ENCODE measurements around the gene HEXIM1.
A peak's percentile ranks its signal among the peaks of the same experiment; 100 is the strongest.
"Not testable (repeated sequence)": the region's sequence is repeated elsewhere in the genome, so short reads cannot be mapped to it uniquely, and the experiment has no call there.

The HEXIM1 gene

DNA sequence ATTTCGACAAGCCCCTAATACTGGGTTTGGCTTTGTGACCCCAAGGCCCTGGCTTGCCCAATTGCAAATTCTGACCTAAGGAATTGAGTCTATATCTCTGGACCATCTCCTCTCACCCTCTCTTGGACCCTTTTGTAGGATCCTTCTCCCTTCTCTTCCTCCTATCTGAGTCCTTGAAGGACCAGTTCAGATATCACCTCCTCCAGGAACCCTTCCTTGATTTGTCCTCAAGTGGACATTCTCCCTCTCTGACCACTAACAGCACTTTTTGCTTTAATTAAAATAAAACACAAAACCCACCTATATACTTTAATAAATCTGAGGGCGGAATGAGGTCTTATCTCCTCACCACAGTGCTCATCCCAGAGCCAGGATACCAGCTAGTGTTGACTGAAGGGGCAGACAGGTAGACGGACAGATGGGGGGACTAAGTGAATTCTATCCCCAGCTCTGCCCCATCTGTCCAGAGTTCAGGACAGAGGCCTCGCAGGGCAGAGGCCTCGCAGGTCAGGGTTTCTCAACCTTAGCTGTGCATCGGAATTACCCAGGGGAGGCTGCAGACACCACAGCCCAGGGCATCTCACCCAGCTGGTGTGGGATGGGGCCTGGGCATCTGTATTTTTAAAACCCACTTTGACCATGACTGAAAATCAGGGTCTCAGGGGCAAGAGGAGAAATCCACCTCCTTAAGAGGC is 25.1 kb upstream of the HEXIM1 start:
- H3K9me3 ChIP-seq (ENCODE audit: control insufficient read depth, low read length), result no peaks in the 10 kb centered on the region
- 98 to 100% methylated on average over 5 of the region's 6 CpGs for WGBS, 2 experiments (ENCODE audit: insufficient coverage in 2 of 2)
- no peak overlapping the region for H3K4me3 ChIP-seq (ENCODE audit: extremely low read depth, insufficient read depth, low read length, poor library complexity, severe bottlenecking)
- H3K27ac ChIP-seq (ENCODE audit: low read depth, low read length, severe bottlenecking), result no peak overlapping the region
- H3K4me1 ChIP-seq (ENCODE audit: control insufficient read depth, insufficient read depth, low read length, poor library complexity, severe bottlenecking), result peaks cover 47% of the 10 kb centered on the region
- peaks cover 15% of the 10 kb centered on the region for H3K36me3 ChIP-seq (ENCODE audit: control insufficient read depth, insufficient read depth, low read length)

DNA sequence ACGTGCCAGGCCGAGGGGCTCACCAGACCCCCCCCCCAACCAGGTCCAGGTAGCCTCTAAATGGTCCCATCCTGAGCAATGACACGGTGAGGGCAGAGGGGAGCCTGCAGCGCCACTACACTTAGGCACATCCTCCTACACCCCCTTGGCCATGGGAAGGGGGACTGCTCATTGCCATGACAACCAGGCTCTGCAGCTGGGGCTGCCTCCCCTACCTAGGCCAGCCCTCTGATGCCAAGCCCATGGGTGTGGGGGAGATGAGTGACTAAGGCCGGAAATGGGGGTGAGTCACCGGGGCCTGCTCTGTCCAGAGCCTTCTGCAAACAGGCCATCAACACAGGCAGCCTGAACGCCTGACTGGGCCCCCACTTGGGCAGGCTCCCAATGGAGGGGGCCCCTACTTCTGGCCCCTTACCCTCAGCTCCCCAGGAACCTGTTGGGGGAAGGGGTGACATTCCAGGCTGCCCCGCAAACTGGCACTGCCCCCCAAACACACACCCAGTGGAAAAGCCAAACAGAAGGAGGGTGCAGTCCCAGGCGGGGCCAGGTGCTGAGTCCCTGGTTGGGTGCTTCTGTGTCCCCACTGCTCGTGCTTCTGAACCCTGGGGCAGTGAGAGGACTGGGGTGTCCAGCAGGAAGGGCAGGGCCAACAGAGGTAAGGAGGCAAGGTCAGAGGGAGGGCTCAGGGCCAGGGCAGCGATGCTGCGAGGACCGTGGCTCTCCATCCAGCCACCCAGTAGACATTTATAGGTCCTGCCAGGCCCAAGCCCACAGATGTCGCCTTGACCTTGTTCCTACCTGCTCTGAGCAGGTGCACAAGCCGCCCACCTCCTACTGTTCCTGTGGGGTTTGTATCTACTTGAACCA is 24.1 kb upstream of the HEXIM1 start:
- H3K9me3 ChIP-seq (ENCODE audit: control insufficient read depth, low read length), result no peaks in the 10 kb centered on the region
- H3K4me1 ChIP-seq (ENCODE audit: control insufficient read depth, insufficient read depth, low read length, poor library complexity, severe bottlenecking), result peaks cover 52% of the 10 kb centered on the region
- H3K4me3 ChIP-seq (ENCODE audit: extremely low read depth, insufficient read depth, low read length, poor library complexity, severe bottlenecking), result no peak overlapping the region
- WGBS, 2 experiments (ENCODE audit: insufficient coverage in 2 of 2), result 73 to 96% methylated on average over 9 to 10 of the region's 15 CpGs
- peak overlapping the region; percentile 80 for H3K27ac ChIP-seq (ENCODE audit: low read depth, low read length, severe bottlenecking)
- peaks cover 10% of the 10 kb centered on the region for H3K36me3 ChIP-seq (ENCODE audit: control insufficient read depth, insufficient read depth, low read length)

DNA sequence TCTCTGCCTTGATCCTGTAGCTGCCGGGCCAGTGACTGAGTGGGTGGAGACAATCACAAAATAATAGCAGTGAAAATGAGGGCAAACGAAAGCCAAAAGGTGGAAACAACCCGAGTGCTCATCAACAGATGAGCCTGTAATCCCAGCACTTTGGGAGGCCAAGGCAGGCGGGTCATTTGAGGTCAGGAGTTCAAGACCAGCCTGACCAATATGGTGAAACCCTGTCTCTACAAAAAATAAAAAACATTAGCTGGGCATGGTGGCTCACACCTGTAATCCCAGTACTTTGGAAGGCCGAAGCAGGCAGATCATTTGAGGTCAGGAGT is 23.5 kb upstream of the HEXIM1 start:
- H3K36me3 ChIP-seq (ENCODE audit: control insufficient read depth, insufficient read depth, low read length); H3K4me3 ChIP-seq (ENCODE audit: extremely low read depth, insufficient read depth, low read length, poor library complexity, severe bottlenecking); H3K9me3 ChIP-seq (ENCODE audit: control insufficient read depth, low read length): not testable (repeated sequence)
- Histone ChIP-seq H3K27ac (ENCODE audit: low read depth, low read length, severe bottlenecking) (peak overlapping the region; percentile 80), H3K4me1 (ENCODE audit: control insufficient read depth, insufficient read depth, low read length, poor library complexity, severe bottlenecking) (peaks cover 55% of the 10 kb centered on the region)
- WGBS, 2 experiments (ENCODE audit: insufficient coverage in 2 of 2), result 66 to 83% methylated on average over 5 of the region's 5 CpGs

DNA sequence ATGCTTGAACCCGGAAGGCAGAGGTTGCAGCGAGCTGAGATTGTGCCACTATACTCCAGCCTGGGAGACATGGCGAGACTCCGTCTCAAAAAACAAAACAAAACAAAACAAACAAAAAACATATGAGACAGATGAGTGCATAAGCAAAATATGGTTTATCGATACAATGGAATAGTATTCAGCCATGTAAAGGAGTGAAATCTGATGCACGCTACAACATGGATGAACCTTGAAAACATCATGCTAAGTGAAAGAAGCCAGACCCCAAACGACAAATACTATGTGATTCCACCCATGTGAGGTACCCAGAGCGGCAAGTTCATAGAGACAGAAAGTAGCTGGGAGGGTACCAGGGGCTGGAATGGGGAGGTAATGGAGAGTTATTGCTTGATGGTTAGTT is 22.8 kb upstream of the HEXIM1 start:
- peaks cover 58% of the 10 kb centered on the region for H3K4me1 ChIP-seq (ENCODE audit: control insufficient read depth, insufficient read depth, low read length, poor library complexity, severe bottlenecking)
- WGBS, 2 experiments (ENCODE audit: insufficient coverage in 2 of 2), result 95% methylated on average over 4 to 5 of the region's 8 CpGs
- peaks cover 2% of the 10 kb centered on the region for H3K36me3 ChIP-seq (ENCODE audit: control insufficient read depth, insufficient read depth, low read length)
- no peak overlapping the region for H3K4me3 ChIP-seq (ENCODE audit: extremely low read depth, insufficient read depth, low read length, poor library complexity, severe bottlenecking)
- H3K27ac ChIP-seq (ENCODE audit: low read depth, low read length, severe bottlenecking), result no peak overlapping the region
- no peaks in the 10 kb centered on the region for H3K9me3 ChIP-seq (ENCODE audit: control insufficient read depth, low read length)

DNA sequence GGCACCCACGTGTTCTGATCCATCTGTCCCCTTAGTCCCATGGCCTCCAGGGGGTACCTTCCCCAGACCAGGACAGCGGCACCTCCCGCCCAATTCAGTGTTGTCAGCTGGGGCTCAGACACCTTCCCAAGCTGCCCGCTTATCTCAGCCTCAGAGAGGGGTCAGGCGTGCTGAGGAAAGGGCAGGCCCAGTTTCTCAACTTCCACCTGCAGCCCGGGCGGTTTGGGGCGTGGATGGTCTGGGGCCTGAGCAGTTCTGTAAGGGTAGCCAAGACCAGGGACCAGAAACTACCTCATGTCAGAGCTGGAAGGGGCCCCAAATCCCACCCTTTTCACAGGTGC is 21.1 kb upstream of the HEXIM1 start:
- no peaks in the 10 kb centered on the region for H3K36me3 ChIP-seq (ENCODE audit: control insufficient read depth, insufficient read depth, low read length)
- WGBS, 2 experiments (ENCODE audit: insufficient coverage in 2 of 2), result 90 to 92% methylated on average over 7 to 8 of the region's 8 CpGs
- no peak overlapping the region for H3K4me3 ChIP-seq (ENCODE audit: extremely low read depth, insufficient read depth, low read length, poor library complexity, severe bottlenecking)
- H3K9me3 ChIP-seq (ENCODE audit: control insufficient read depth, low read length), result no peaks in the 10 kb centered on the region
- H3K27ac ChIP-seq (ENCODE audit: low read depth, low read length, severe bottlenecking), result no peak overlapping the region
- H3K4me1 ChIP-seq (ENCODE audit: control insufficient read depth, insufficient read depth, low read length, poor library complexity, severe bottlenecking), result peaks cover 66% of the 10 kb centered on the region

DNA sequence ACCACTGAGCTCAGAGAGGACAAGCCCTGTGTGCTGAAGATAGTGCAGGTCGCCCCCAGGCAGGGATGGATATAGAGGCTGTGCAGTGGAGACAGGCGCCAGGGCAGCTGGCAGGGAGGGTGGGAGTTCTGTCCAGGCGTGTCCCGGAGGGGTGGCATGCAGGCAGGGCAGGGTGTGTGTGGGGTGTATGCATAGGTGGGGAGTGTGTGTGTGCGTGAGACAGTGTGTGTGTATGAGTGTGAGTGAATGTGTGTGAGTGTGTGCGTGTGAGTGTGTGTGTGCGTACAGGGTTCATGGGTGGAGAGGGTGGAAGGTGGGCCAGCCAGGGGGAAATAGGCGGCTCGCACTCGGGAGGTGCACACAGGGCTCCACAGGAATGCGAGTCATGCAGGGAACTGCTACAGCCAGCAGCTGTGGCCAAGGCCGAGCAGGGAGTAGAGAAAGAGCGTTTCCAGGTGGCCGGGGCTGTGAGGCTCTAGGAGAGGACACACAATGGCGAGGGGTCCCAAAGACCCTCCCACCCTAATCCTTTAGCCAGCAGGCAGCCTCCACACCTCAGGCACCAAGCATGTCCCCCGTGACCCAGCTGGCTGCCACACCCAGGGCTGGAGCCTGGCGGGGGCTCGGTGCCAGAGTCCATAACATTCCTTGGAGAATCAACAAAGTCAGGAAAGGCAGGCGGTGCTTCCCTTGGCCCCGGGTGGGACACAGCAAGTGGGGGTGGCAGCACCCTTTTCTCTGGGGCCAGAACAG is 20.6 kb upstream of the HEXIM1 start:
- Histone ChIP-seq H3K4me3 (ENCODE audit: extremely low read depth, insufficient read depth, low read length, poor library complexity, severe bottlenecking) (no peak overlapping the region), H3K36me3 (ENCODE audit: control insufficient read depth, insufficient read depth, low read length) (no peaks in the 10 kb centered on the region), H3K4me1 (ENCODE audit: control insufficient read depth, insufficient read depth, low read length, poor library complexity, severe bottlenecking) (peaks cover 61% of the 10 kb centered on the region), H3K27ac (ENCODE audit: low read depth, low read length, severe bottlenecking) (no peak overlapping the region), H3K9me3 (ENCODE audit: control insufficient read depth, low read length) (no peaks in the 10 kb centered on the region)
- 72 to 74% methylated on average over 17 to 18 of the region's 20 CpGs for WGBS, 2 experiments (ENCODE audit: insufficient coverage in 2 of 2)

DNA sequence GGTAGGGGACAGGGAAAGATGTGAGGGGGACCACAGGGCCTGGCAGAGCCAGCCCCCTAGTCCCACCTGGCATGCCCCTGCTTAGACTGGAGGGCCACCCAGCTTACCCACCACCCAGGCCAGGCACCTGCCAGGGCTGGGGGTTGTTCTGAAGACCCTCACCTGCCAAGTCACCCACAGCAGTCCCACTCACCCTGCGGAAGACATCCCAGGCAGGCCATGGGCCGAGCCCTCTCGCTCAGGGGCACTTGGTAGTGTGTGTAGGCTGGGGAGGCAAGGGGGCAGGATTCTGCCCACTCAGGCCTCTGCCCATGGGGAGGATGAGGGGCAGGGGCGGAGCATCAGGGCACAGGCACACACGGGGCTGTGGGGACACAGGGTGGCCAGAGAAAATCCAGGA is 19.9 kb upstream of the HEXIM1 start:
- Histone ChIP-seq H3K27ac (ENCODE audit: low read depth, low read length, severe bottlenecking) (no peak overlapping the region), H3K9me3 (ENCODE audit: control insufficient read depth, low read length) (no peaks in the 10 kb centered on the region), H3K4me1 (ENCODE audit: control insufficient read depth, insufficient read depth, low read length, poor library complexity, severe bottlenecking) (peaks cover 55% of the 10 kb centered on the region), H3K36me3 (ENCODE audit: control insufficient read depth, insufficient read depth, low read length) (no peaks in the 10 kb centered on the region), H3K4me3 (ENCODE audit: extremely low read depth, insufficient read depth, low read length, poor library complexity, severe bottlenecking) (no peak overlapping the region)
- WGBS, 2 experiments (ENCODE audit: insufficient coverage in 2 of 2), result 100% methylated on average over 1 of the region's 5 CpGs; no CpG with 5 or more reads in 1 of the 2 experiments

DNA sequence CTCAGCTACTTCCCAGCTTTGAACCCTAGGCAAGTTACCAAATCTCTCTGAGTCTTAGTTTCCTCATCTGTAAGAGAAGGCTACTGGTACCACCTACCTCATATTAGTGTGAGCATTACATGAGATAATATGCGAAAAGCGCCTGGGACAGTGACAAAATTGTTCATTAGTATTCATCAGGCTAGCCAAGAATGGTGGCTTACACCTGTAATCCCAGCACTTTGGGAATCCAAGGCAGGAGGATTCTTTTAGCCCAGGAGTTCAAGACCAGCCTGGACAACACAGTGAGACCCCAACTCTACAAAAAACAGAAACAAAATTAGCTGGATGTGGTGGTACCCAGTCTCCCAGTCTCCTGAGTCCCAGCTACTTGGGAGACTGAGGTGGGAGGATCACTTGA is 19.3 kb upstream of the HEXIM1 start:
- H3K27ac ChIP-seq (ENCODE audit: low read depth, low read length, severe bottlenecking), result no peak overlapping the region
- peaks cover 49% of the 10 kb centered on the region for H3K4me1 ChIP-seq (ENCODE audit: control insufficient read depth, insufficient read depth, low read length, poor library complexity, severe bottlenecking)
- H3K4me3 ChIP-seq (ENCODE audit: extremely low read depth, insufficient read depth, low read length, poor library complexity, severe bottlenecking), result no peak overlapping the region
- H3K36me3 ChIP-seq (ENCODE audit: control insufficient read depth, insufficient read depth, low read length), result no peaks in the 10 kb centered on the region
- 83 to 100% methylated on average over 2 of the region's 2 CpGs for WGBS, 2 experiments (ENCODE audit: insufficient coverage in 2 of 2)
- H3K9me3 ChIP-seq (ENCODE audit: control insufficient read depth, low read length), result no peaks in the 10 kb centered on the region

DNA sequence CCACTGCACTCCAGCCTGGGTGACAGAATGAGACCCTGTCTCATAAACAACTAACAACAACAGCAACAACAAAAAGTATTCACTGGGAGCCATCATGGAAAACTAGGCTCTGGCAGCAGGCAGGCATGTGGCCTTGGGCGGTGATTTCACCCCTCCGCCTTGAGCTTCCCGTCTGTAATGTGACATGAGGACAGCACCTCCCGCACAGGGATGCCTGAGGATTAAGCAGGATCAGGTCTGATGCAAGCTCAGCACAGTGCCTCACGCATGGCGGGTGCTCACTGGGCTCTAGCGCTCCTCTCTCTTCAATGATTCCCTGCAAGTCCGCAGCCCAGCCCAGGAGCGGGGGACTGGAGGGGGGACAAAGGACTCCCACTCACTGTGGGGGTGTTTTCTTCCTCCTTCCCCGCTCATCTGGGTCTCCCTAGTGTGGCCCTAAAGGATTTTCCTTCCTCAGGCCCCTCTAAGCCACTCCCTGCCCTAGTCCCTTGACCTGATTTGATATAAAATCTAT is 18.8 kb upstream of the HEXIM1 start:
- WGBS, 2 experiments (ENCODE audit: insufficient coverage in 2 of 2), result 83 to 86% methylated on average over 5 to 7 of the region's 10 CpGs
- Histone ChIP-seq H3K36me3 (ENCODE audit: control insufficient read depth, insufficient read depth, low read length) (no peaks in the 10 kb centered on the region), H3K4me3 (ENCODE audit: extremely low read depth, insufficient read depth, low read length, poor library complexity, severe bottlenecking) (no peak overlapping the region), H3K9me3 (ENCODE audit: control insufficient read depth, low read length) (no peaks in the 10 kb centered on the region), H3K27ac (ENCODE audit: low read depth, low read length, severe bottlenecking) (peak overlapping the region; percentile 37), H3K4me1 (ENCODE audit: control insufficient read depth, insufficient read depth, low read length, poor library complexity, severe bottlenecking) (peaks cover 44% of the 10 kb centered on the region)

DNA sequence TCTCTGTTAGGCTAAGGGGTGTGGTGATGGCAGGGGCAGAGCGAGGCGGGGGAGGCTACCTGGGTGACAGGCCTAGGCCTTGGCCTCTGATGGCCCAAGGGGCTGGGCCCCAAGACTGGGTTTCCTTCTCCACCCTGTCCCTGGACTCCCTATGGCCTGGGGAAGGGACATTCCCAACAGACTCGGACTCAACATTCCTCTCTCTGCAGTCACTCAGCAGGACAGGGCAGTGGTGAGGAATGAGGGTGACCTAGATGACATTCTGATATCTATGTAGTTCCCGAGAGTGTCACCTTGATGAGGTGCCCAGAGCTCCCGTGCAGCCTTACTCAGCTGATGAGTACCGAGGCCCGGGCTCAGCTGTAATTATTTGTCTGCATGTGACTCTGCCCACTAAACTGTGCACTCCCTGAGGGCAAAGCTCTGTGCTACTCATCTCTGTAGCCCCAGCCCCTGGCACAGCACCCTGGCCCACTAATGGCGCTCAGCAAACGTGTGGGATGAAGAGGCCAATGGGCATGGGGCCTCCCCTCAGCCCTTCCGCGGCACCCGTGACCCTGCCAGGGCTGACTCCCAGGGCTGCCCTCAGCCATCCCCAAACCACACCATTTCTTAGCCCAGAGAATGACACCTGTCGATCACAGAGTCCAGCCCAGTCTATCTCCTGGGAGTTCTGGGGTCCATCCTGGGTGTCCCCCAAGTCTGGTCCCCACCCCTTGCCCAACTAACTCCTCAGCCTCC is 18.2 kb upstream of the HEXIM1 start:
- Histone ChIP-seq H3K4me3 (ENCODE audit: extremely low read depth, insufficient read depth, low read length, poor library complexity, severe bottlenecking) (no peak overlapping the region), H3K9me3 (ENCODE audit: control insufficient read depth, low read length) (no peaks in the 10 kb centered on the region), H3K27ac (ENCODE audit: low read depth, low read length, severe bottlenecking) (peak overlapping the region; percentile 37), H3K36me3 (ENCODE audit: control insufficient read depth, insufficient read depth, low read length) (no peaks in the 10 kb centered on the region), H3K4me1 (ENCODE audit: control insufficient read depth, insufficient read depth, low read length, poor library complexity, severe bottlenecking) (peaks cover 38% of the 10 kb centered on the region)
- 86 to 87% methylated on average over 11 to 12 of the region's 13 CpGs for WGBS, 2 experiments (ENCODE audit: insufficient coverage in 2 of 2)

All from mesodermal cell (in vitro differentiated cells).